HCT116 (cell line): Measurements from ENCODE around the gene OGG1.

Source experiments
- CEBPB ChIP-seq: IDR thresholded peaks from 2 replicates; pipeline ENCODE4 v1.6.1; 2012; ENCODE audit warnings: low read depth
- CTCF ChIP-seq, 3 experiments: fragments of 200-600 bp in 1 of 3; sonication (generic) in 1 of 3; IDR thresholded peaks in 2 of 3; conservative IDR thresholded peaks in 1 of 3; 2 replicates each; pipeline ENCODE4 v1.5.1; 2012 to 2017; ENCODE audit warnings: low read depth in 2 of 3, low read length in 2 of 3, antibody characterized with exemption in 1 of 3, borderline replicate concordance in 1 of 3, control low read depth in 1 of 3, mild to moderate bottlenecking in 1 of 3, mixed read lengths in 1 of 3, mixed run types in 1 of 3, moderate library complexity in 1 of 3; ENCODE audit not compliant: insufficient read depth in 1 of 3
- EZH2 ChIP-seq: fragments of 200-600 bp; sonication (generic); IDR thresholded peaks from 2 replicates; pipeline ENCODE4 v1.6.1; 2017; ENCODE audit warnings: antibody characterized with exemption, mixed run types
- EZH2phosphoT487 ChIP-seq: fragments of 200-600 bp; IDR thresholded peaks from 2 replicates; pipeline ENCODE4 v1.6.1; 2018; ENCODE audit warnings: antibody characterized with exemption, borderline replicate concordance
- JUND ChIP-seq: IDR thresholded peaks from 2 replicates; pipeline ENCODE4 v1.6.1; 2012
- POLR2A ChIP-seq: IDR thresholded peaks from 2 replicates; pipeline ENCODE4 v1.7.0; 2011; ENCODE audit warnings: borderline replicate concordance; ENCODE audit not compliant: insufficient read depth, insufficient read length; ENCODE audit errors: extremely low read depth
- POLR2AphosphoS5 ChIP-seq: IDR thresholded peaks from 2 replicates; pipeline ENCODE4 v1.6.1; 2011; ENCODE audit warnings: mild to moderate bottlenecking, low read depth, low read length, moderate library complexity
- RAD21 ChIP-seq: IDR thresholded peaks from 2 replicates; pipeline ENCODE4 v1.6.1; 2012; ENCODE audit warnings: low read depth, mild to moderate bottlenecking
- SIN3A ChIP-seq: IDR thresholded peaks from 2 replicates; pipeline ENCODE4 v1.6.1; 2012; ENCODE audit warnings: low read depth
- SP1 ChIP-seq: IDR thresholded peaks from 2 replicates; pipeline ENCODE4 v1.6.1; 2012; ENCODE audit warnings: low read depth
- SRF ChIP-seq: IDR thresholded peaks from 2 replicates; pipeline ENCODE4 v1.6.1; 2012; ENCODE audit warnings: low read depth
- YY1 ChIP-seq: IDR thresholded peaks from 2 replicates; pipeline ENCODE4 v1.6.1; 2011; ENCODE audit warnings: low read length, low read depth, moderate library complexity, mild to moderate bottlenecking; ENCODE audit not compliant: insufficient replicate concordance; ENCODE audit errors: extremely low read depth
- ZBTB33 ChIP-seq: IDR thresholded peaks from 2 replicates; pipeline ENCODE4 v1.6.1; 2011; ENCODE audit warnings: mild to moderate bottlenecking, low read length, moderate library complexity; ENCODE audit not compliant: insufficient replicate concordance; ENCODE audit errors: extremely low read depth
- ZNF274 ChIP-seq: fragments of 200-500 bp; sonication (Bioruptor generic); IDR thresholded peaks from 2 replicates; pipeline ENCODE4 v1.6.1; 2014; ENCODE audit warnings: mild to moderate bottlenecking, low read depth, low read length, inconsistent platforms

GRCh38 chr3:9806137-9806536 lies 56.4 kb downstream of the OGG1 start:
- TF ChIP-seq CTCF (IDR thresholded peaks at IDR 0.05 in 2 of 3, conservative IDR thresholded peaks at IDR 0.05 in 1 of 3; ENCODE audit: borderline replicate concordance in 1 of 3, insufficient read depth in 1 of 3, low read depth in 2 of 3, low read length in 2 of 3): no peak
- no peak for TF ChIP-seq EZH2phosphoT487
- TF ChIP-seq POLR2A: no peak
- no peak for TF ChIP-seq POLR2AphosphoS5
- TF ChIP-seq SP1: no peak
- TF ChIP-seq YY1: no peak
- no peak for TF ChIP-seq CEBPB
- no peak for TF ChIP-seq RAD21
- no peak for TF ChIP-seq SRF
- no peak for TF ChIP-seq EZH2
- no peak for TF ChIP-seq JUND
- no peak for TF ChIP-seq SIN3A
- no peak for TF ChIP-seq ZBTB33
- TF ChIP-seq ZNF274: no peak
